Stomach smooth muscle (tissue), 2 donors: ENCODE data around the gene TRAF3IP1.
"Not testable (repeated sequence)": the region's sequence is repeated elsewhere in the genome, so short reads cannot be mapped to it uniquely, and the experiment has no call there.

ENCODE experiments used
- H3K27ac ChIP-seq: one replicate; pipeline ENCODE4 v1.7.0; 2013; ENCODE audit warnings: mild to moderate bottlenecking, low read length, inconsistent platforms
- H3K27me3 ChIP-seq, 2 donors: one replicate each; pipeline ENCODE4 v1.7.0; 2013; ENCODE audit warnings: low read length in 2 of 2; ENCODE audit not compliant: insufficient read depth in 2 of 2, control insufficient read depth in 1 of 2
- H3K36me3 ChIP-seq, 2 donors: one replicate each; pipeline ENCODE4 v1.7.0; 2013; ENCODE audit warnings: low read length in 2 of 2; ENCODE audit not compliant: control insufficient read depth in 2 of 2, insufficient read depth in 2 of 2
- H3K4me1 ChIP-seq: one replicate; pipeline ENCODE4 v1.7.0; 2013; ENCODE audit warnings: low read length; ENCODE audit not compliant: control insufficient read depth, insufficient read depth
- H3K4me3 ChIP-seq, 2 donors: one replicate each; pipeline ENCODE4 v1.7.0; 2013; ENCODE audit warnings: low read length in 2 of 2
- H3K9ac ChIP-seq, 2 donors: one replicate each; pipeline ENCODE4 v1.7.0; 2013; ENCODE audit warnings: low read length in 2 of 2, mild to moderate bottlenecking in 1 of 2
- H3K9me3 ChIP-seq, 2 donors: one replicate each; pipeline ENCODE4 v1.7.0; 2013; ENCODE audit warnings: low read length in 2 of 2; ENCODE audit not compliant: control insufficient read depth in 2 of 2
- donor health status: healthy.
- donor health status: Pancreatic carcinoma.

TRAF3IP1 gene

DNA sequence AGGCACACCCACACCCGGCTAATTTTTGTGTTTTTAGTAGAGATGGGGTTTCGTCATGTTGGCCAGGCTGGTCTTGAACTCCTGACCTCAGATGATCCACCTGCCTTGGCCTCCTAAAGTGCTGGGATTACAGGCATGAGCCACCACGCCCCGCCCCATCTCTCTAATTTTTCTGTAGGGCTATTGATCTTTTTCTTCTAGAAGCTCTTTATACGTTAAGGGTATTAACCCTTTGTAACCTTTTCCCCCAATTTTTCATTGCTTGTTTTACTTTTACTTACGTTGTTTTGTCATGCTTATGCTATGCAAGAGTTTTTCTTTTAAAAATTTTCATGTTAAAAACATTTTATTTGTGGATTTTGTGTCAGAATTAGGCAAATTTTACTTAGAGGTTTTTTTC, 121.9 kb downstream of the TRAF3IP1 start:
- not testable (repeated sequence) for H3K4me3 ChIP-seq, H3K4me1 ChIP-seq, H3K27ac ChIP-seq, H3K27me3 ChIP-seq, H3K9ac ChIP-seq, H3K9me3 ChIP-seq
- peaks cover 24 to 40% of the 10 kb centered on the region in 2 donors for H3K36me3 ChIP-seq

DNA sequence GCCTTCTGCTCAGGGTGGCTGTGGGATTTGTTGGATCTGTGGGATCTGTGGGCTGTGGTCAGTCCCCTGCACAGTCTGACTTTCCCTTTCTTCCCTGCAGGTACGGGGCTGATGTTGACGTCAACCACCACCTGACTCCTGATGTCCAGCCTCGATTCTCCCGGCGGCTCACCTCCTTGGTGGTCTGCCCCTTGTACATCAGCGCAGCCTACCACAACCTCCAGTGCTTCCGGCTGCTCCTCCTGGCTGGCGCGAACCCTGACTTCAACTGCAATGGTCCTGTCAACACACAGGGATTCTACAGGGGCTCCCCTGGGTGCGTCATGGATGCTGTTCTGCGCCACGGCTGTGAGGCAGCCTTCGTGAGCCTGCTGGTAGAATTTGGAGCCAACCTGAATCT, 123.9 kb downstream of the TRAF3IP1 start:
- H3K9ac ChIP-seq: no peak overlapping the region
- peaks cover 35 to 49% of the 10 kb centered on the region in 2 donors for H3K36me3 ChIP-seq
- H3K27ac ChIP-seq: no peak overlapping the region

DNA sequence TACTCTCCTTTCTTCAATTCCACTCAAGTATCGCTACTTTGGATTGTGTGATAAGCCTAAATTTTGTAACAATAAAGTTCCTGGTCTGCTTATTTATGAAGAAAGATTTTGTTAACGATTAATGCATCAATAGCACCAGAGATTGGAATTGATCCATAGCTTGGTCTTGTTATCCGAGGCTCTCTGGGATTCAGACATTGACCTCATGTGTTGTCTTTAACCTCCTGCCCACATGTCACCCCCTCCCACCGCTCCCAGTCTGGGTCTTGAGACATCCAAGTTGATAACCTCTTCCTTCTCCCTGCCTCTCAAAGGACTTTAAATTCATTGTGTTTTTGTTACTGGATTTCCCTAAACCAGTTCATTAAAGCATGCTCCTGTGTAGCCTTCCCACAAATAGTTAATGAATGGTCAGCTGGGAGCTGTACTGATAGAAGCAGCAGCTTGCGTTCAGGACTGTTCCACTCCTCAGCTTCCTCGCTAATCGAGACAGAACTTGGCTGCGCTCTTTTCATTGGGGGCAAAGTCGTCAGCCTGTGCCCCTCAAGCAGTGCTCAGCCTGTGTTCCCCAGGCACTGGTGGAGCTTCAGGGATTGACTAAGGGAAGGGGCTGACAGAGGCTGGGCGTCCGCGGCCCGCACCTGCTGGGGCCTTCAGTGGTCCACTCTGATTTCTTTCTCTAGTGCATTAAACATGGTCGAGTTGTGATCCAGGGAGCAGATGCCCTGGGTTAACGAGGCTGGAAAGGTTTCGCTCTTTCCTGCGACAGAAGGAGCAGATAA, 125.3 kb downstream of the TRAF3IP1 start:
- Histone ChIP-seq H3K36me3 (peaks cover 43 to 51% of the 10 kb centered on the region in 2 donors), H3K9me3 (no peaks in the 10 kb centered on the region), H3K4me3 (no peak overlapping the region), H3K27me3 (no peaks in the 10 kb centered on the region), H3K27ac (no peak overlapping the region), H3K9ac (no peak overlapping the region), H3K4me1 (peaks cover 9% of the 10 kb centered on the region)

More for the DNA sequence above, 123.9 kb downstream of the TRAF3IP1 start:
- Histone ChIP-seq H3K4me1 (peaks cover 7% of the 10 kb centered on the region), H3K9me3 (no peaks in the 10 kb centered on the region), H3K4me3 (no peak overlapping the region), H3K27me3 (no peaks in the 10 kb centered on the region)

DNA sequence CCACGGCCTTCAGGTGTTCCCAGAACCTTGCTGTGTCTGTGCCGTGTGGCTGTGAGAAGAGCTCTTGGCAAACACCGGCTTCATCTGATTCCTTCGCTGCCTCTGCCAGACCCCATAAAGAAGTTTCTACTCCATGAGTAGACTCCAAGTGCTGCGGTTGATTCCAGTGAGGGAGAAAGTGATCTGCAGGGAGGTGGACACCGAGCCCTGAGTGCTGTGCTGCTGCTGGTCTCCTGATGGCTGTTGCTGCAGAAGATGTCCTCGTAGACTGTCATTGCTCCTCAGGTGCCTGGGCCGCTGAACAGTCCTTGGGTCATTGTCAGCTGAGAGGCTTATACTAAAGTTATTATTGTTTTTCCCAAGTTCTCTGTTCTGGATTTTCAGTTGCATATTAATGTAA, 126.1 kb downstream of the TRAF3IP1 start:
- Histone ChIP-seq H3K27me3 (no peaks in the 10 kb centered on the region), H3K9me3 (no peaks in the 10 kb centered on the region), H3K9ac (no peak overlapping the region), H3K36me3 (peaks cover 43 to 58% of the 10 kb centered on the region in 2 donors), H3K4me1 (peaks cover 8% of the 10 kb centered on the region), H3K27ac (no peak overlapping the region), H3K4me3 (no peak overlapping the region)

DNA sequence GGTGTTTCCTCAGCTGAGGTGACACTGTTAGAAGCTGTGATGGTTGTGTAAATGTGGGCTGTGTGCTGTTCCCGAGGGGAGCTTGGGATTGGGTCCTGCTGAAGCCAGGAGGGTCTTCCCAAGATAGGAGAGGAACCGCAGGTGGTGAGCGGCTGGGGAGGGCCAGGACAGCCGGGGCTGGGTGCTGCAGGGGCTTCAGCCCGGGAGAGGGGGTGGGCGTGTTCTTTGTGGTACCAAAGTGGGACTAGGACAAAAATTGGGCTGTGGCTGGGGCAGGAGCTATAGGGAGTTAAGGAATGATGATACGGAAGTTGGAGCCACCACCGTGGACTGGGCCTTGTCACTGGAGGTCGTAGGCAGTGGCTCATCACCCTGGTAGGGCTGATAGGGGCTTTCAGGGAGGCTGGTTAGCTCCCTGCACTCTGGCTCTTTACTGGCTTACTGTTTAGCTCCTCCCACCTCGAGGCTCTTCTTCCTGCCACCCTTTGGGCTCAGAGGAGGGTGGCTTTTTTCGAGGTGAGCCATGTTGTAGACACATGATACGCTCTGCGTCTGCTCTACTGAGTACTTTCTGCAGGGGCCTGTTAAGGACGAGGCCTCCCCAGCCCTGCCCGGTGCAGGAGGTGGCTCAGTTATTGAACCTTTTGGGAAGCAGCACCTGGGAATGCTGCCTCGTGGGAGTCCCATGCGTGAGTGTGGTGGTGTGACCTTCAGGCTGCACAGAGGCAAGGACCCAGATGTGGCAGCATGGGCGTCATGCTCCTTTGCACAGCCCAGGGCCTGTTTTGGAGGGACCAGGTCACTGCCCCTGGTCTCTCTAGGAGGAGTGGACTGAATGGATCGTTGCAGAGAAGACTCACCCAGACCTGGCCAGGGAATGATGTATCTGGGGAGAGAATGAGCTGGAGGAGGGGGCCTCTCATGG, 128.0 kb downstream of the TRAF3IP1 start:
- Histone ChIP-seq H3K9me3 (no peaks in the 10 kb centered on the region), H3K9ac (no peak overlapping the region), H3K27me3 (no peaks in the 10 kb centered on the region), H3K27ac (no peak overlapping the region), H3K36me3 (peaks cover 49 to 65% of the 10 kb centered on the region in 2 donors), H3K4me3 (no peak overlapping the region), H3K4me1 (peaks cover 5% of the 10 kb centered on the region)

DNA sequence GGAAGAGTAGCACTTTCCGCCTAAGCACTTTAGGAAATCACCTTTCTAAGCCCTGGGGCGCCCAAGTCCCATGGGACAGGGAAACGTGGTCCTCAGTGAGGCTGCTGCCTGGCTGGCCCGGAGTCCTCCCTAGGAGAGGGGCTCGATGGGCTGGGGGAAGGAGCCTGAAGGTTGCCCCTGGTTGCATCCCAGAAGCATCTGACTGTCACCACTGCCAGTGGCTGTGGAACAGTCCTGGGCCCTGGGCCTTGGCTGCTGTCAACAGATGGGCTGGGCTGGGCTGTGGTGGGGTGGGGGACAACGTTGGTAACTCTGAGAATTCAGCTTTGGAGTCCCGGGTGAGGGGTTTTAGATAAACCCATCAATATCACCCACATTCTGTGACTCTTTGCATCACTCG, 128.9 kb downstream of the TRAF3IP1 start:
- Histone ChIP-seq H3K27ac (no peak overlapping the region), H3K4me3 (no peak overlapping the region), H3K9me3 (no peaks in the 10 kb centered on the region), H3K4me1 (peaks cover 5% of the 10 kb centered on the region), H3K9ac (no peak overlapping the region), H3K27me3 (no peaks in the 10 kb centered on the region), H3K36me3 (peaks cover 49 to 63% of the 10 kb centered on the region in 2 donors)

DNA sequence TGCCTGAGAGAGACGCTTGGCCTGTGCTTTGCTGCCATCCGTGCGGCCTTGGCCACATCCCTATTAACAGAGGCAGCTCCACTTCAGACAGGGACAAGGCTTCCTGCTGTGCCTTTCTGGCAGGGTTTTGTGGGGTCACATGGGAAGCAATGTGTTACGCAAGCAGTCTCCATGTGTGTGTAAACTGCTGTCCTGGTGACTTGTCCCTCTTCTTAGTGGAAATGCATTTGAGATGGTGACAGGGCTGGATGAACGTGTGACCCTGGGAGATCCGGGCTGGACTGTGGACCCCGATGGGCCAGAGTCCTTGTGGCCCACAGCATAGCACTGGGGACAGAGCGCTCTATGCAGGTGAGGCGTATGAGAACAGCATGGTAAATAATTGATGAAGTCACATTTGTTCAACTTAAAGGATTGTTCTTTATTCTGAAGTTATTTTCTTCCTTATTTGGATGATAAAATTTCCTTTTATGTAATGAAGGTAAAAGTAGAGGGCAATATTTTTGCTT, 129.6 kb downstream of the TRAF3IP1 start:
- H3K4me3 ChIP-seq: no peak overlapping the region
- no peaks in the 10 kb centered on the region for H3K27me3 ChIP-seq
- peaks cover 5% of the 10 kb centered on the region for H3K4me1 ChIP-seq
- H3K27ac ChIP-seq: no peak overlapping the region
- no peaks in the 10 kb centered on the region for H3K9me3 ChIP-seq
- H3K36me3 ChIP-seq: peaks cover 45 to 57% of the 10 kb centered on the region in 2 donors
- H3K9ac ChIP-seq: no peak overlapping the region

DNA sequence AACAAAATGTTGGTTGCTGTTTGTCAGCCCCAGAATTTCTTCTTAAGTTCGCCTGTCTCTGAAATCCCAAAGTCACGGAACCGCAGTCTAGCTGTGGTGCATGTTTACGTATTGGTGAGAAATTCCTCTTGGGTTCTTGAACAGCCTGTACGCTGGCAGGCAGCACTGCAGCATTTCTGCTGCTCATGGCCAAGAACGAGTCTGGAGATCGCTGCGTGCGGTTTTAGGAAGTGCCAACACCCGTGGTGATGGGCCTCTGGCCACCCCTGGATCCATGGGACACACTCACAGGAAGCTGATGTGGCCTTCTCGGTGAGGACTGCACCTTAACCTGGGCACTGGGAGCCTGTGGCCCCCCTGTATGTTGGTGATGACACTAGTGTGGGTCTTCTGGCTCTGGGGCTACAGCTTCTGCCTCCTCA, 130.1 kb downstream of the TRAF3IP1 start:
- H3K27me3 ChIP-seq: no peaks in the 10 kb centered on the region
- H3K36me3 ChIP-seq: peaks cover 42 to 52% of the 10 kb centered on the region in 2 donors
- H3K9me3 ChIP-seq: no peaks in the 10 kb centered on the region
- H3K4me1 ChIP-seq: peaks cover 5% of the 10 kb centered on the region
- H3K9ac ChIP-seq: no peak overlapping the region
- H3K27ac ChIP-seq: no peak overlapping the region
- H3K4me3 ChIP-seq: no peak overlapping the region
